ENCODE measurements around the gene ENTHD1.

Gene ENTHD1

GRCh38 chr22:39728236-39728860, 165.2 kb downstream of the ENTHD1 start:
- no peaks in the 10 kb centered on the region for H3K4me1 ChIP-seq (ENCODE audit: low read length)
- no peaks in the 10 kb centered on the region for H3K79me2 ChIP-seq (ENCODE audit: low read length)
- H3K9ac ChIP-seq (ENCODE audit: low read length): no peak overlapping the region
- no peak overlapping the region for H3K27ac ChIP-seq (ENCODE audit: low read length)
- H3K4me2 ChIP-seq (ENCODE audit: low read depth, low read length): no peak overlapping the region
- peaks cover 21% of the 10 kb centered on the region; the same call in 1 of the 2 replicates for H3K27me3 ChIP-seq (replicated peaks; ENCODE audit: insufficient read depth, low read length)
- TF ChIP-seq EZH2 (optimal IDR thresholded peaks at IDR 0.05; ENCODE audit: low read depth, low read length) (no peak), EZH2phosphoT487 (IDR thresholded peaks at IDR 0.05; ENCODE audit: low read length) (no peak)
- TF ChIP-seq, protein P1, sequence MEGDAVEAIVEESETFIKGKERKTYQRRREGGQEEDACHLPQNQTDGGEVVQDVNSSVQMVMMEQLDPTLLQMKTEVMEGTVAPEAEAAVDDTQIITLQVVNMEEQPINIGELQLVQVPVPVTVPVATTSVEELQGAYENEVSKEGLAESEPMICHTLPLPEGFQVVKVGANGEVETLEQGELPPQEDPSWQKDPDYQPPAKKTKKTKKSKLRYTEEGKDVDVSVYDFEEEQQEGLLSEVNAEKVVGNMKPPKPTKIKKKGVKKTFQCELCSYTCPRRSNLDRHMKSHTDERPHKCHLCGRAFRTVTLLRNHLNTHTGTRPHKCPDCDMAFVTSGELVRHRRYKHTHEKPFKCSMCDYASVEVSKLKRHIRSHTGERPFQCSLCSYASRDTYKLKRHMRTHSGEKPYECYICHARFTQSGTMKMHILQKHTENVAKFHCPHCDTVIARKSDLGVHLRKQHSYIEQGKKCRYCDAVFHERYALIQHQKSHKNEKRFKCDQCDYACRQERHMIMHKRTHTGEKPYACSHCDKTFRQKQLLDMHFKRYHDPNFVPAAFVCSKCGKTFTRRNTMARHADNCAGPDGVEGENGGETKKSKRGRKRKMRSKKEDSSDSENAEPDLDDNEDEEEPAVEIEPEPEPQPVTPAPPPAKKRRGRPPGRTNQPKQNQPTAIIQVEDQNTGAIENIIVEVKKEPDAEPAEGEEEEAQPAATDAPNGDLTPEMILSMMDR (IDR thresholded peaks at IDR 0.05; ENCODE audit: low read length): no peak
- H3K9me2 ChIP-seq (replicated peaks; ENCODE audit: insufficient read depth, low read length): no peaks in the 10 kb centered on the region
- H4K20me1 ChIP-seq (ENCODE audit: insufficient read depth, low read length): no peaks in the 10 kb centered on the region
- no peaks in the 10 kb centered on the region for H3K9me3 ChIP-seq (replicated peaks; ENCODE audit: insufficient read depth, low read length)
- no peaks in the 10 kb centered on the region for H3K36me3 ChIP-seq (replicated peaks; ENCODE audit: insufficient read depth, low read length)
- H3F3A ChIP-seq (ENCODE audit: insufficient read depth, low read length): no peaks in the 10 kb centered on the region
- no peak for DNase-seq
- no peak overlapping the region for H2AFZ ChIP-seq (ENCODE audit: low read length)
- H3K4me3 ChIP-seq (ENCODE audit: low read length): no peak overlapping the region

DNA sequence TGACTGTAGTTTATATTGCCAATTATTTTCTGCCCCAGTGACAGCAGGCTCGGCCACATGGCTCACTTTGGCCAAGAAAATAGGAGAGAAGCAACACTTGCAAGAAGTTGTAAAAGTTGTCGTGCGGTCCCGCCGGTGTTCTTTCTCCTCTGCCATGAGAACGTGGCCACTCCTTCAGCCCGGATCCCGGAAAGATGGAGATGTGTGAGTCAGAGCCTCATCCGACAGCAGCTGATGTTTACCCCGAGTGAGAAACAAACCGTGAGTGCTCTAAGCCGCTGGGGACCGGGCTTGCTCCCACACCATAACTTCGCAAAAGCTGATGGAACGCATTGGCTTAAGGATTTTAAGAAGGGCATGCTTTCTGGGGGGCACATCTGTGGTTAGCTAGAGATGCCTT, 166.0 kb downstream of the ENTHD1 start:
- no peaks in the 10 kb centered on the region for H3K4me1 ChIP-seq (ENCODE audit: low read length)
- H3F3A ChIP-seq (ENCODE audit: insufficient read depth, low read length): no peaks in the 10 kb centered on the region
- no peak overlapping the region for H2AFZ ChIP-seq (ENCODE audit: low read length)
- no peak overlapping the region for H3K9ac ChIP-seq (ENCODE audit: low read length)
- no peaks in the 10 kb centered on the region for H3K36me3 ChIP-seq (replicated peaks; ENCODE audit: insufficient read depth, low read length)
- TF ChIP-seq, protein P1 (IDR thresholded peaks at IDR 0.05; ENCODE audit: low read length): no peak
- H3K4me3 ChIP-seq (ENCODE audit: low read length): no peak overlapping the region
- no peaks in the 10 kb centered on the region for H3K9me3 ChIP-seq (replicated peaks; ENCODE audit: insufficient read depth, low read length)
- no peak overlapping the region for H3K4me2 ChIP-seq (ENCODE audit: low read depth, low read length)
- H3K27ac ChIP-seq (ENCODE audit: low read length): no peak overlapping the region
- no peak for DNase-seq
- H3K9me2 ChIP-seq (replicated peaks; ENCODE audit: insufficient read depth, low read length): no peaks in the 10 kb centered on the region
- H3K27me3 ChIP-seq (replicated peaks; ENCODE audit: insufficient read depth, low read length): peaks cover 19% of the 10 kb centered on the region; the same call in 1 of the 2 replicates
- no peaks in the 10 kb centered on the region for H3K79me2 ChIP-seq (ENCODE audit: low read length)
- no peaks in the 10 kb centered on the region for H4K20me1 ChIP-seq (ENCODE audit: insufficient read depth, low read length)

DNA sequence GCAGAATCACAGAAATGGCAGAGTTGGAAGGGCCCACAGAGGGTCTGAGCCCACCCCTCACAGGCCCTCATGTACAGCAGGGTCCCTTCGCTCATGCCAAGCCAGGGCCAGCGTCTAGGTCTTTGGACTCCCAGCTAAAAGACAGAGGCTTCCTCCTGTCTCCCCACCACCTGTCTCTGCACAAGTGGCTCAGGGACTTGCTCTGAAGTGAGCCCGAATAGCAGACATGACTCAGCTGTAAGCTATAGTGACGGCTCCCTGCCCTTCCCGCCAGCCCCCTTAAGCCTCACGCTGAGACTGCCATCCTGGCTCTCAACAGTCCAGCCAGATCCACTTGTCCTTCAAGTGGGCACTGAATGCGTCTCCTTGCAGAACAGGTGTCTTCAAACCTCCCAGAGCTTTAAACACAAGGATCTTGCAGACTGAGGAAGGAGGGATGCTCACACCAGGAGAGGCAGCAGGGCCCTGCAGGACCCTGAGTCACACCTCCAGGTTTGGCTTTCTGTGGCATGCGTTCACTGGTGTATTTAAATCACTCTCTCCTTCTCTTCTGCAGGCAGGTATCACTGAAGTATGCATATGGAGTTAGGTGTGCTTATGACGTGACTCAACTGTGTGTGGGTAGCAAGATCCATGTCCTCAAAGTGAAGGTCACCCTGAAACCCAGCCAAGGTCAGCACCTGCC, 168.1 kb downstream of the ENTHD1 start:
- Histone ChIP-seq H2AFZ (ENCODE audit: low read length) (no peak overlapping the region), H3F3A (ENCODE audit: insufficient read depth, low read length) (no peaks in the 10 kb centered on the region), H3K4me3 (ENCODE audit: low read length) (no peak overlapping the region), H3K79me2 (ENCODE audit: low read length) (no peaks in the 10 kb centered on the region), H3K9me2 (replicated peaks; ENCODE audit: insufficient read depth, low read length) (no peaks in the 10 kb centered on the region), H3K27ac (ENCODE audit: low read length) (no peak overlapping the region), H3K36me3 (replicated peaks; ENCODE audit: insufficient read depth, low read length) (no peaks in the 10 kb centered on the region), H3K9me3 (replicated peaks; ENCODE audit: insufficient read depth, low read length) (no peaks in the 10 kb centered on the region), H3K27me3 (replicated peaks; ENCODE audit: insufficient read depth, low read length) (peaks cover 16% of the 10 kb centered on the region; the same call in 1 of the 2 replicates), H3K4me1 (ENCODE audit: low read length) (no peaks in the 10 kb centered on the region), H4K20me1 (ENCODE audit: insufficient read depth, low read length) (no peaks in the 10 kb centered on the region), H3K4me2 (ENCODE audit: low read depth, low read length) (no peak overlapping the region), H3K9ac (ENCODE audit: low read length) (no peak overlapping the region)
- TF ChIP-seq EZH2phosphoT487 (IDR thresholded peaks at IDR 0.05; ENCODE audit: low read length): no peak
- TF ChIP-seq, protein P1 (IDR thresholded peaks at IDR 0.05; ENCODE audit: low read length): no peak
- TF ChIP-seq EZH2 (optimal IDR thresholded peaks at IDR 0.05; ENCODE audit: low read depth, low read length): no peak
- no peak for DNase-seq
